H1 (cell line): ENCODE measurements around the gene NEBL.

ENCODE experiments used
- CEBPB ChIP-seq: IDR thresholded peaks from 2 replicates; pipeline ENCODE4 v1.6.1; 2012; ENCODE audit warnings: low read depth, low read length
- CHD1 ChIP-seq: IDR thresholded peaks from 2 replicates; pipeline ENCODE4 v1.6.1; 2012; ENCODE audit warnings: low read depth, low read length, improper control_type of control experiment
- CTCF ChIP-seq, 3 experiments: IDR thresholded peaks; 1 replicate in 2 of 3; 2 replicates in 1 of 3; pipeline versions ENCODE4 v1.5.1 to v1.6.1; 2011; ENCODE audit warnings: low read length in 3 of 3, mild to moderate bottlenecking in 3 of 3, inconsistent platforms in 2 of 3, low read depth in 1 of 3, moderate library complexity in 1 of 3; ENCODE audit not compliant: insufficient read depth in 1 of 3; ENCODE audit errors: control extremely low read depth in 1 of 3
- EP300 ChIP-seq, 2 experiments: IDR thresholded peaks; 1 replicate in 1 of 2; 2 replicates in 1 of 2; pipeline ENCODE4 v1.6.1; 2011 to 2012; ENCODE audit warnings: low read depth in 2 of 2, low read length in 2 of 2, mild to moderate bottlenecking in 2 of 2, borderline replicate concordance in 1 of 2, inconsistent platforms in 1 of 2, moderate library complexity in 1 of 2
- EZH2 ChIP-seq: fragments of 200-600 bp; sonication (generic); IDR thresholded peaks from 2 replicates; pipeline ENCODE4 v1.7.1; 2012; ENCODE audit warnings: low read depth, mild to moderate bottlenecking, moderate library complexity, low read length, inconsistent platforms; ENCODE audit not compliant: severe bottlenecking
- POLR2A ChIP-seq, 2 experiments: IDR thresholded peaks; 1 replicate in 1 of 2; 2 replicates in 1 of 2; pipeline ENCODE4 v1.6.1; 2011; ENCODE audit warnings: low read depth in 2 of 2, low read length in 2 of 2, mild to moderate bottlenecking in 2 of 2; ENCODE audit errors: control extremely low read depth in 1 of 2
- POLR2AphosphoS5 ChIP-seq: IDR thresholded peaks from 2 replicates; pipeline ENCODE4 v1.6.1; 2011; ENCODE audit warnings: low read depth, low read length
- RBBP5 ChIP-seq: IDR thresholded peaks from 2 replicates; pipeline ENCODE4 v1.7.1; 2012; ENCODE audit warnings: low read depth, mild to moderate bottlenecking, inconsistent platforms, low read length, moderate library complexity, borderline replicate concordance
- SIRT6 ChIP-seq: IDR thresholded peaks from one replicate; pipeline ENCODE4 v1.7.1; 2012; ENCODE audit warnings: low read length, inconsistent platforms
- TCF12 ChIP-seq: IDR thresholded peaks from 2 replicates; pipeline ENCODE4 v1.6.1; 2011; ENCODE audit warnings: low read depth, mild to moderate bottlenecking, low read length

DNA sequence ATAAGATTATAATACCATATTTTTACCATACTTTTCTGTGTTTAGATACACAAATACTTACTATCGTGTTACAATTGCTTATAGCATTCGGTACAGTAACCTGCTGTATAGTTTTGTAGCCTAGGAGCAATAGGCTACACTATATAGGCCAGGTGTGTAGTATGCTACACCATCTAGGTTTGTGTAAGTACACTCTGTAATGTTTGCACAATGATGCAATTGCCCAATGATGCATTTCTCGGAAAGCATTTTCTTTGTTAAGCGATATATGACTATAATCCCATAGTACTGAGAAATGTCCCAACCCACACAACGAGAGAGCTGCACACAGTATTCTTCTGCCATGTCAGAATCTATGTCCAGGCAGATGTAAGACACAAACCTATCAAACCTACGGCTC, 160.0 kb downstream of the NEBL start:
- TF ChIP-seq POLR2AphosphoS5 (no peak), CTCF (IDR thresholded peaks at IDR 0.05; ENCODE audit: control extremely low read depth in 1 of 3, insufficient read depth in 1 of 3, low read depth in 1 of 3, low read length in 3 of 3) (no peak), POLR2A (IDR thresholded peaks at IDR 0.05; ENCODE audit: control extremely low read depth in 1 of 2, low read depth in 2 of 2, low read length in 2 of 2) (no peak), CHD1 (no peak), SIRT6 (no peak), EZH2 (no peak), RBBP5 (no peak), EP300 (IDR thresholded peaks at IDR 0.05; ENCODE audit: borderline replicate concordance in 1 of 2, low read depth in 2 of 2, low read length in 2 of 2) (no peak), CEBPB (no peak), TCF12 (no peak)
